GM18517 (cell line): ENCODE data around the gene NDUFB8.
"Not testable (repeated sequence)": the region's sequence is repeated elsewhere in the genome, so short reads cannot be mapped to it uniquely, and the experiment has no call there.

ENCODE experiments used
- ATAC-seq: cut with Tn5 transposase; IDR thresholded peaks from one replicate; pipeline ENCODE4 v1.9.1; 2021; ENCODE audit warnings: mild to moderate bottlenecking, moderate library complexity; ENCODE audit not compliant: unreplicated experiment

NDUFB8 gene

GRCh38 chr10:100529475-100530298 lies at the start of gene NDUFB8:
TSS of gene NDUFB8 (minus strand) at chr10:100529871. CDS start at chr10:100529851, 20 bp downstream.
- peak; percentile 50 for ATAC-seq

- no peak for ATAC-seq
Measured at GRCh38 chr10:100576282-100576635, 46.6 kb upstream of the NDUFB8 start.

GRCh38 chr10:100575585-100576281 lies 46.1 kb upstream of the NDUFB8 start:
- ATAC-seq, result no peak

- ATAC-seq, result not testable (repeated sequence)
Measured at GRCh38 chr10:100575146-100575545, 45.5 kb upstream of the NDUFB8 start.

GRCh38 chr10:100571084-100571856 lies 41.6 kb upstream of the NDUFB8 start:
- ATAC-seq, result no peak

GRCh38 chr10:100570506-100570905 lies 40.8 kb upstream of the NDUFB8 start:
- ATAC-seq, result no peak

- no peak for ATAC-seq
Measured at GRCh38 chr10:100569687-100570481, 40.2 kb upstream of the NDUFB8 start.

GRCh38 chr10:100568912-100569311 lies 39.2 kb upstream of the NDUFB8 start:
- ATAC-seq, result no peak

- ATAC-seq, result no peak
Measured at GRCh38 chr10:100567826-100568225, 38.2 kb upstream of the NDUFB8 start.

- ATAC-seq, result no peak
Measured at GRCh38 chr10:100567249-100567648, 37.6 kb upstream of the NDUFB8 start.

GRCh38 chr10:100566561-100566960 lies 36.9 kb upstream of the NDUFB8 start:
- ATAC-seq, result no peak

GRCh38 chr10:100565206-100565985 lies 35.7 kb upstream of the NDUFB8 start:
- ATAC-seq, result no peak

GRCh38 chr10:100562008-100562672 lies 32.5 kb upstream of the NDUFB8 start:
- ATAC-seq, result no peak

- no peak for ATAC-seq
Measured at GRCh38 chr10:100561005-100561404, 31.3 kb upstream of the NDUFB8 start.

GRCh38 chr10:100560248-100560647 lies 30.6 kb upstream of the NDUFB8 start:
- no peak for ATAC-seq

- no peak for ATAC-seq
Measured at GRCh38 chr10:100554902-100555301, 25.2 kb upstream of the NDUFB8 start.

- ATAC-seq, result no peak
Measured at GRCh38 chr10:100553929-100554328, 24.3 kb upstream of the NDUFB8 start.

- no peak for ATAC-seq
Measured at GRCh38 chr10:100551738-100552137, 22.1 kb upstream of the NDUFB8 start.

GRCh38 chr10:100551196-100551595 lies 21.5 kb upstream of the NDUFB8 start:
- ATAC-seq, result no peak
